Measurements from ENCODE around the gene CNDP1.

Gene CNDP1

DNA sequence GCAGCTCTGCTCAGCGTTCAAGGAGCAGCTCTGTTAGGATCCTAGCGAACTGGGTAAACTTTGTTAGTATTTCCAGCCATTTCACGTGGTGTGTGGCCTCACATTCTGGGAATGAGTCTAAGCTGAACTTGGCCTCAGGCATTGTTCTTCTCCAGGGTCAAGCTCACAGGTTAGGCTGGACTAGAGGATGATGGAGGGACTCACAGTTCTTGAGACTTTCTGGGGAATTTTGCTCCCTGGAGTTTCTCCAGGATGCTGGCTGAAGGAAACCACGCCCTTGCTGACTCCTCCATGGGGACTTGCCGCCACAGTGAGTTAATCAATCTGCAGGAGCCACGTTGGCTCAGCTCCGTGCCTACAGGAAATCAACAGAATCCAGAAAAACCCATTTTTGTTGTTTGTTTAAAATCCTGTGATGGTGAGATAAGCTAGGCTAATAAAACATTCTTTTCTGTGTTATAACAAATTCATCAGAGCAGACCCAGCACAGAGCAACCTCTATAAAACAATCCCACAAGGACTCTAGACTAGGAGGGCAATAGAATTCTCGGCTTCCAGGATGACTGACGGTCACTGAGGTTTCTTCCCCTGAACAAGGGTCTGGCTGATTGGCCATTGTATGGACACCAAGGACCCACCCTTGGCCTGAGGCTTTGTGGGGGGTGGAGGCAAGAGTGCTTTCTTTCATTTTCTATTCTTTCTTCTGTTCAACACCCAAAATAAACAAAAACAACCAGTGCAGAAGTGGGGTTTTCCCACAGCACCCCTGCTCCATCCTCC lies 12.6 kb downstream of the CNDP1 start:
- no peak overlapping the region for H3K4me3 ChIP-seq
- no peak overlapping the region for H3K27ac ChIP-seq
- TF ChIP-seq Cebpa-rat (IDR thresholded peaks at IDR 0.05), result no peak
- H3K4me1 ChIP-seq, result peaks cover 0 to 9% (median 0%) of the 10 kb centered on the region in 10 experiments; a peak in 1 of 20 replicates
- peaks cover 0 to 8% (median 0%) of the 10 kb centered on the region in 11 experiments; a peak in 2 of 22 replicates for H3K36me3 ChIP-seq
- peaks cover 34 to 50% (median 42%) of the 10 kb centered on the region in 11 experiments for H3K9me3 ChIP-seq (replicated peaks in 1 of 11)
- peak overlapping the region in 1 of 11 experiments; percentile 17; a peak in 1 of 22 replicates for H3K4me2 ChIP-seq
- H3K27me3 ChIP-seq, result no peaks in the 10 kb centered on the region
- H3K9ac ChIP-seq, result no peak overlapping the region
- H4K20me1 ChIP-seq, result no peaks in the 10 kb centered on the region

DNA sequence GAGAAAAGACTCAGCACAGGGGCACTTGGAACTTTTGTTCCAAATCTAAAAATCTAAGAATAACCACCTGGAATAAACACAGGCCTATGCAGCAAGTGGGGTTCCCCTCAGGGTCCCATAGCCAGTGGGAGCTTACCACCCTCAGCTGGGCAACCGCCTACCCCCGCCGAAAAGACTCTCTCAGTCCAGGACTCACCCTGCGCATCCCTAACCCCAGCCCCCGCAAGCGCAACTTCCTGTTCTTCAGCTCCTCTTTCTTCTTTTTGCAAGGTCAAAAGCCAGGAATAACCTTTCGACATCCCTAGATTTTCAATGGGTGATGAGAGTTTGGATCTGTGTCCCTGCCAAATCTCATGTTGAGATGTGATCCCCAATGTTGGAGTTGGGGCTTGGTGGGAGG lies 13.6 kb downstream of the CNDP1 start:
- no peak for TF ChIP-seq Cebpa-rat (IDR thresholded peaks at IDR 0.05)
- H3K9ac ChIP-seq, result no peak overlapping the region
- no peak overlapping the region for H3K4me2 ChIP-seq
- H3K9me3 ChIP-seq (replicated peaks in 1 of 11), result peaks cover 34 to 50% (median 42%) of the 10 kb centered on the region in 11 experiments
- no peaks in the 10 kb centered on the region for H4K20me1 ChIP-seq
- H3K4me3 ChIP-seq, result no peak overlapping the region
- no peak overlapping the region for H3K27ac ChIP-seq
- peaks cover 0 to 8% (median 0%) of the 10 kb centered on the region in 11 experiments; a peak in 2 of 22 replicates for H3K36me3 ChIP-seq
- peaks cover 0 to 9% (median 0%) of the 10 kb centered on the region in 10 experiments; a peak in 1 of 20 replicates for H3K4me1 ChIP-seq
- no peaks in the 10 kb centered on the region for H3K27me3 ChIP-seq

DNA sequence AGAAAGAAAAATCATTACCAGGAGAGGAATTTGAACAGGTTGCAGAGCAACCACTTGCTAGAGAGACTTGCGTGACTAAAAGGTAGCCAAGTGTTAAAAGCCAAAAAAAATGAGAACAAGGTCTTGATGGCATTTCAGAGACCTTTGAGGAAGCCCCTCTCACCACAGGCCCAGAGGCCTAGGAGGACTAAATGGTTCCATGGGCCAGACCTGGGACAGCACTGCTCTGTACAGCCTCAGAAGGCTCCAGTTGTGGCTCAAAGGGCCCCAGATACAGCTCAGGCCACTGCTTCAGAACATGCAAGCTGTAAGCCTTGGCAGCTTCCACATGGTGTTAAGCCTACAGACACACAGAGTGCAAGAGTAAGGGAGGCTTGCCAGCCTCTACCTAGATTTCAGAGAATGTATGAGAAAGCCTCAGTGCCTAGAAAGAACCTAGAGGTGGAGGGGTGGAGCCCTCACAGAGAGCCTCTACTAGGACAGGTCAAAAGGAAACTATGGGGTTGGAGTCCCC lies 15.3 kb downstream of the CNDP1 start:
- Histone ChIP-seq H3K4me3 (peak overlapping the region in 2 of 10 experiments; percentile 5 to 12; a peak in 1 of 20 replicates), H3K4me1 (peaks cover 0 to 9% (median under 1%) of the 10 kb centered on the region in 10 experiments; a peak in 6 of 20 replicates), H3K27ac (no peak overlapping the region), H4K20me1 (no peaks in the 10 kb centered on the region), H3K9me3 (replicated peaks in 1 of 11) (peaks cover 34 to 50% (median 42%) of the 10 kb centered on the region in 11 experiments), H3K36me3 (peaks cover 0 to 8% (median 0%) of the 10 kb centered on the region in 11 experiments; a peak in 2 of 22 replicates), H3K27me3 (no peaks in the 10 kb centered on the region), H3K9ac (no peak overlapping the region), H3K4me2 (no peak overlapping the region)
- TF ChIP-seq Cebpa-rat (IDR thresholded peaks at IDR 0.05), result no peak

DNA sequence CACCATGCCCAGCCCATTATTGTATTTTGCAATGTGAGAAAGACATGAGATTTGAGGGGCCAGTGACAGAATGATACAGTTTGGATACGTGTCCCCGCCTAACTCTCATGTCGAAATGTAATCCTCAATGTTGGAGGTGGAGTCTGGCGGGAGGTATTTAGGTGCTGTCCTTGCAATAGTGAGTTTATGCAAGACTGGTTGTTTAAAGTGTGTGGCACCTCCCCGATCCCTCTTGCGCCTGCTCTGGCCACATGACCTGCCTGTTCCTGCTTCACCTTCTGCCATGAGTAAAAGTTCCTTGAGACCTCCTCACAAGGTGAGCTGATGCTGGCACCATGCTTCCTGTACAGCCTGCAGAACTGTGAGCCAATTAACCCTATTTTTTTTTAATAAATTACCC lies 16.6 kb downstream of the CNDP1 start:
- Histone ChIP-seq H3K36me3 (peaks cover 0 to 8% (median 0%) of the 10 kb centered on the region in 11 experiments; a peak in 2 of 22 replicates), H3K9me3 (replicated peaks in 1 of 11) (peaks cover 34 to 50% (median 42%) of the 10 kb centered on the region in 11 experiments), H3K4me1 (peaks cover 0 to 19% (median 12%) of the 10 kb centered on the region in 10 experiments; a peak in 17 of 20 replicates), H4K20me1 (no peaks in the 10 kb centered on the region), H3K27ac (no peak overlapping the region), H3K27me3 (no peaks in the 10 kb centered on the region), H3K9ac (no peak overlapping the region), H3K4me2 (no peak overlapping the region), H3K4me3 (no peak overlapping the region)
- no peak for TF ChIP-seq Cebpa-rat (IDR thresholded peaks at IDR 0.05)

DNA sequence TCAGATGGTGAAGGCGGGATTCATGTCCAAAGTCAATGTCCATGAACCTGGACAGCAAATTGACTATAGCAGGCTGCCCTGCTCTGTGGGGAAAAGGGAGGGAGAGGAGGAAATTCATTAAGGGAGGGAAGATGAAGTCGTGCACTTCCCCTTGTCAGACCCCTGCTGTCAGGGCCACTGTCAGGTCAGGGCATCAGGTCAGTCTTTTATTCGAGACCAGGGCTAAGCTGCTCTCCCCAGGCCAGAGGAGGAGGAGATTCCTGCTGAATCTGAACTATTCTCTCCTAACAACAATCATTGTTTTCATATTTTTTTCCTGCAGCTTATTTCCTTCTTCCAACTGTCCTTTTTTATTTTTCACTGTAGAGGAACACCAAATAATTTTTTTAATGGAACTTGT lies 17.2 kb downstream of the CNDP1 start:
- Histone ChIP-seq H3K4me2 (no peak overlapping the region), H3K36me3 (peaks cover 0 to 8% (median 0%) of the 10 kb centered on the region in 11 experiments; a peak in 2 of 22 replicates), H3K27ac (no peak overlapping the region), H3K4me1 (peaks cover 0 to 19% (median 16%) of the 10 kb centered on the region in 10 experiments; a peak in 17 of 20 replicates), H3K27me3 (no peaks in the 10 kb centered on the region), H3K4me3 (no peak overlapping the region), H3K9ac (no peak overlapping the region), H3K9me3 (replicated peaks in 1 of 11) (peaks cover 34 to 47% (median 42%) of the 10 kb centered on the region in 11 experiments), H4K20me1 (no peaks in the 10 kb centered on the region)
- no peak for TF ChIP-seq Cebpa-rat (IDR thresholded peaks at IDR 0.05)

DNA sequence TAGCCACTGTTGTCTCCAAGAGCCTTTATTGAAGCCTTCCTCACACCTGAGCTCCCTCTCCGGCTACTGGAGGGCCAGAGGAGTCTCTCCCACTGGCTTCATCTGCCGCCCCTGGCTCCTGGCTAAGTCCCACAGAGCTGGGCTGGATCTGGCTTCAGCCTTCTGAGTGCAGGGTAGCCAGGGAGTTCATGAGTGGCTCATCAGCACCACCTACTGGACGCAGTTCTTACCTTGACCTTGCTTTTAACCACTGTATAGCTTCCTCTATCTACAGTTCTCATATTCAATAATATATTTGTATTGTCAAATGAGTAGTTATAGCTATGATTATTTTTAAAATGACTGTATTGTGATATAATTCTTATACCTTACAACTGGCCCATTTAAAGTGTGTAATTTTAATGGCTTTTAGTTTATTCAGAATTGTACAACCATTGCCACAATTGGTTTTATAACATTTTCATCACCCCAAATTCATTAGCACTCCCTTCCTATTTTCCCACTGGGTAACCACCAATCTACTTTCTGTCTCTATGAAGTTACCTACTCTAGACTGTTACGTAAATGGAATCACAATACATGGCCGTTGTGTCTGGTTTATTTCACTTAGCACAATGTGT lies 17.7 kb downstream of the CNDP1 start:
- peaks cover 34 to 41% (median 39%) of the 10 kb centered on the region in 11 experiments for H3K9me3 ChIP-seq (replicated peaks in 1 of 11)
- TF ChIP-seq Cebpa-rat (IDR thresholded peaks at IDR 0.05), result no peak
- no peak overlapping the region for H3K27ac ChIP-seq
- H3K36me3 ChIP-seq, result peaks cover 0 to 8% (median 0%) of the 10 kb centered on the region in 11 experiments; a peak in 2 of 22 replicates
- no peaks in the 10 kb centered on the region for H4K20me1 ChIP-seq
- H3K4me2 ChIP-seq, result no peak overlapping the region
- peaks cover 0 to 19% (median 14%) of the 10 kb centered on the region in 10 experiments; a peak in 17 of 20 replicates for H3K4me1 ChIP-seq
- H3K27me3 ChIP-seq, result no peaks in the 10 kb centered on the region
- H3K4me3 ChIP-seq, result no peak overlapping the region
- H3K9ac ChIP-seq, result no peak overlapping the region

DNA sequence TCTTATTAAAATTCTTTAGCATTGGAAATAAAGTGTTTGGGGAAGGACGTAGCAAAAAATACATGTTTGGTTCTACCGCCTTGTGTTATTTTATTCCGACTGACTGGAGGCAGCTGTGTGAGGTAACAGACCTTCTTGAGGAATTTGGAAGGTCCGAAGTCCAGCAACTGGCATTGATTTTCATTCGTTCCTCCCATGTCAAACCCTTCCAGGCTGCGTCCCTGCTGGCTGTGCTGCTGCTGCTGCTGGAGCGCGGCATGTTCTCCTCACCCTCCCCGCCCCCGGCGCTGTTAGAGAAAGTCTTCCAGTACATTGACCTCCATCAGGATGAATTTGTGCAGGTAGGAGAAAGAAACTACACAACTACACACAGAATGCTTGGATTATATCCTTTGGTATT lies 21.8 kb downstream of the CNDP1 start:
- Histone ChIP-seq H3K27me3 (no peaks in the 10 kb centered on the region), H3K9ac (no peak overlapping the region), H3K4me2 (peak overlapping the region in 5 of 11 experiments; percentile 65 to 78 (median 74); a peak in 7 of 22 replicates), H3K4me1 (peaks cover 0 to 22% (median 16%) of the 10 kb centered on the region in 10 experiments; a peak in 17 of 20 replicates), H3K9me3 (replicated peaks in 1 of 11) (peaks cover 0 to under 1% (median 0%) of the 10 kb centered on the region in 11 experiments; a peak in 4 of 22 replicates), H3K36me3 (no peaks in the 10 kb centered on the region), H4K20me1 (no peaks in the 10 kb centered on the region), H3K27ac (no peak overlapping the region), H3K4me3 (no peak overlapping the region)
- TF ChIP-seq Cebpa-rat (IDR thresholded peaks at IDR 0.05), result no peak

DNA sequence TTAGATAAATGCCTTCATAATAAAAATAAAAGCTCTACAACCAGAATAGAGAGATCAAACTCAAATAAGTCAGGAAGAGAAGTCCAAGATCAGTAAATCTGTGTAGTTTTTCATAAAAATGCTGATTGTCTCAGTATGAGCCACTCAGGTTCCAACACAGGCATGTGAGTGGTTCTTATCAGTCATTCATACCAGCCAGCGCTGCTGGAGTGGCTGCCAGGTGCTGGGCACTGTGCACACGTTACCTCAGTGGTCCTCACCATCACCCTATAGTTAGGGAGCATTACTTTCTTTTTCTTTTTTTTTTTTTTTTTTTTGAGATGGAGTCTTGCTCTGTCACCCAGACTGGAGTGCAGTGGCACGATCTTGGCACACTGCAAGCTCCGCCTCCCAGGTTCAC lies 23.8 kb downstream of the CNDP1 start:
- no peak overlapping the region for H3K27ac ChIP-seq
- H3K27me3 ChIP-seq, result no peaks in the 10 kb centered on the region
- no peaks in the 10 kb centered on the region for H3K9me3 ChIP-seq (replicated peaks in 1 of 11)
- H3K4me1 ChIP-seq, result peaks cover 0 to 27% (median 17%) of the 10 kb centered on the region in 10 experiments; a peak in 17 of 20 replicates
- H3K4me3 ChIP-seq, result no peak overlapping the region
- no peaks in the 10 kb centered on the region for H3K36me3 ChIP-seq
- no peaks in the 10 kb centered on the region for H4K20me1 ChIP-seq
- no peak for TF ChIP-seq Cebpa-rat (IDR thresholded peaks at IDR 0.05)
- H3K4me2 ChIP-seq, result no peak overlapping the region
- no peak overlapping the region for H3K9ac ChIP-seq

Measured in BLaER1 treated with 17β-estradiol and CSF1 and Interleukin-3, amounts not matched to agents 10 nM and 100 nM (cell line).